K562 (cell line): ENCODE data around the gene CCNYL1. TPM values are rescaled to one million over a fixed set of nuclear protein-coding genes. Genes with fewer than 3 reads are reported as not detected.

Source experiments
- ATAC-seq: fragments of 200-7000 bp; cut with Tn5 transposase; 3 replicates; pipeline ENCODE4 v1.9.1; 2020; ENCODE audit warnings: moderate library complexity
- BruUV-seq: library from RNA; stranded (reverse); fragments of 400-500 nt; replicated peaks from 2 replicates; lab custom pipeline; 2021; lab: Mats Ljungman, UMichigan
- CTCF ChIA-PET: fragments of 300-600 bp; formaldehyde crosslinking; extraction: SDS; loops from one replicate; lab custom pipeline; 2021; ENCODE audit warnings: low intra/inter-chr PET ratio; lab: Yijun Ruan, JAX
- POLR2A ChIA-PET: fragments of 300-600, 350-650 bp; sonication (Branson Sonifier 250); formaldehyde crosslinking; extraction: SDS; loops from one replicate; lab custom pipeline; 2021; ENCODE audit warnings: antibody characterized with exemption, inconsistent platforms; lab: Yijun Ruan, JAX
- DNase-seq, 4 experiments: peaks; one replicate each; pipeline versions ENCODE4 v3.0.0 to v3.0.0-alpha.2; 2011 to 2018; ENCODE audit warnings: low spot score in 3 of 4, mixed read lengths in 3 of 4; ENCODE audit errors: extremely low read depth in 1 of 4
- FAIRE-seq: peaks from 2 replicates; lab custom pipeline; 2011; peaks lifted over from hg19 to GRCh38; lab: Jason Lieb, UNC
- H2AFZ ChIP-seq: 2 replicates; pipeline ENCODE4 v1.6.0; 2011; ENCODE audit warnings: low read depth, low read length, control low read depth, inconsistent platforms
- H3K27ac ChIP-seq: fragments of 200-600 bp; 3 replicates; pipeline ENCODE4 v1.8.0; 2011; ENCODE audit warnings: low read depth, mild to moderate bottlenecking, control low read depth, inconsistent platforms, low read length, moderate library complexity, mixed read lengths; ENCODE audit errors: extremely low read depth
- H3K27me3 ChIP-seq, 2 experiments: fragments of 300-600 bp in 1 of 2; 2 replicates in 1 of 2; 3 replicates in 1 of 2; pipeline versions ENCODE4 v1.6.0 to v1.8.0; 2011; ENCODE audit warnings: inconsistent platforms in 2 of 2, low read length in 2 of 2, mild to moderate bottlenecking in 1 of 2, mixed read lengths in 1 of 2, moderate library complexity in 1 of 2; ENCODE audit not compliant: control insufficient read depth in 2 of 2, insufficient read depth in 2 of 2
- H3K36me3 ChIP-seq: fragments of 300-600 bp; 3 replicates; pipeline ENCODE4 v1.8.0; 2011; ENCODE audit warnings: mild to moderate bottlenecking, low read length, inconsistent platforms; ENCODE audit not compliant: control insufficient read depth, insufficient read depth
- H3K4me1 ChIP-seq, 2 experiments: fragments of 200-600 bp in 1 of 2; replicated peaks in 1 of 2; 2 replicates in 1 of 2; 3 replicates in 1 of 2; pipeline versions ENCODE4 v1.5.1 to v1.8.0; 2011; ENCODE audit warnings: inconsistent platforms in 2 of 2, low read length in 2 of 2, mild to moderate bottlenecking in 1 of 2, mixed read lengths in 1 of 2, moderate library complexity in 1 of 2; ENCODE audit not compliant: control insufficient read depth in 2 of 2, insufficient read depth in 2 of 2
- H3K4me2 ChIP-seq: 2 replicates; pipeline ENCODE4 v1.6.1; 2011; ENCODE audit warnings: low read length, control low read depth, inconsistent platforms, mixed read lengths; ENCODE audit not compliant: insufficient read depth
- H3K4me3 ChIP-seq: fragments of 200-600 bp; sonication (generic), shearing (Covaris generic); 2 replicates; pipeline ENCODE4 v1.5.1; 2016; ENCODE audit warnings: control low read depth, inconsistent platforms
- H3K79me2 ChIP-seq: fragments of 200-600 bp; 3 replicates; pipeline ENCODE4 v1.8.0; 2011; ENCODE audit warnings: low read length, inconsistent platforms; ENCODE audit not compliant: control insufficient read depth, insufficient read depth
- H3K9ac ChIP-seq, 2 experiments: 2 replicates each; pipeline versions ENCODE4 v1.6.0 to v1.6.1; 2011; ENCODE audit warnings: low read depth in 2 of 2, low read length in 2 of 2, control low read depth in 1 of 2, inconsistent platforms in 1 of 2, mild to moderate bottlenecking in 1 of 2, mixed read lengths in 1 of 2; ENCODE audit not compliant: insufficient read depth in 1 of 2
- H3K9me1 ChIP-seq: one replicate; pipeline ENCODE4 v1.6.0; 2011; ENCODE audit warnings: inconsistent platforms, mild to moderate bottlenecking, low read length, moderate library complexity; ENCODE audit not compliant: control insufficient read depth, insufficient read depth
- H3K9me3 ChIP-seq: replicated peaks from 2 replicates; pipeline ENCODE4 v1.5.1; 2011; ENCODE audit warnings: low read depth, low read length, inconsistent platforms; ENCODE audit not compliant: control insufficient read depth, insufficient read depth
- H4K20me1 ChIP-seq: replicated peaks from 2 replicates; pipeline ENCODE4 v1.6.1; 2011; ENCODE audit warnings: low read length, inconsistent platforms, mixed read lengths; ENCODE audit not compliant: control insufficient read depth, insufficient read depth
- CBX1 ChIP-seq: sonication (generic); IDR thresholded peaks from 2 replicates; pipeline ENCODE4 v1.6.1; 2016; ENCODE audit warnings: antibody characterized with exemption, low read depth, mild to moderate bottlenecking
- CCNT2 ChIP-seq: IDR thresholded peaks from 2 replicates; pipeline ENCODE4 v1.6.1; 2011; ENCODE audit warnings: borderline replicate concordance, low read depth, mild to moderate bottlenecking, moderate library complexity, mixed read lengths, low read length; ENCODE audit not compliant: insufficient read length; ENCODE audit errors: extremely low read depth
- HNRNPH1 ChIP-seq: fragments of 200-400 bp; formaldehyde crosslinking; optimal IDR thresholded peaks from 2 replicates; pipeline ENCODE3; 2017; ENCODE audit warnings: low read depth, mild to moderate bottlenecking, low read length, moderate library complexity
- POU5F1 ChIP-seq: fragments of 150-350 bp; IDR thresholded peaks from 2 replicates; pipeline ENCODE4 v1.6.1; 2014; ENCODE audit warnings: borderline replicate concordance, low read length, low read depth, mild to moderate bottlenecking; ENCODE audit not compliant: partially characterized antibody
- SMARCA5 ChIP-seq: fragments of 450-650 bp; IDR thresholded peaks from 2 replicates; pipeline ENCODE4 v1.6.1; 2016
- SREBF1 ChIP-seq: fragments of 150-350 bp; IDR thresholded peaks from 2 replicates; pipeline ENCODE4 v1.6.1; 2014; ENCODE audit warnings: antibody characterized with exemption, low read depth, low read length, borderline replicate concordance
- YBX1 ChIP-seq: fragments of 450-650 bp; IDR thresholded peaks from 2 replicates; pipeline ENCODE4 v1.7.1; 2016; ENCODE audit warnings: mild to moderate bottlenecking
- ZNF146 ChIP-seq: IDR thresholded peaks from one replicate; pipeline ENCODE4 v1.6.1; 2018; ENCODE audit warnings: missing compliant biosample characterization; ENCODE audit not compliant: unreplicated experiment
- ZNF57 ChIP-seq: fragments of 450-650 bp; formaldehyde crosslinking; IDR thresholded peaks from 2 replicates; pipeline ENCODE4 v1.4.0; 2020; ENCODE audit warnings: mild to moderate bottlenecking, moderate library complexity
- ZNF592 ChIP-seq: fragments of 450-650 bp; IDR thresholded peaks from 2 replicates; pipeline ENCODE4 v1.6.1; 2017; ENCODE audit warnings: antibody characterized with exemption, mild to moderate bottlenecking
- WGBS: fragments of 100-300 bp; shearing (Covaris generic); methylation state at CpG from one replicate; pipeline ENCODE4 v1.1.6; 2016; ENCODE audit warnings: low coverage, mixed read lengths; ENCODE audit not compliant: insufficient coverage; ENCODE audit errors: missing lambda C conversion rate; 5-methylcytosine and 5-hydroxymethylcytosine counted together
- in situ Hi-C: fragments of 300-500 bp; cut with MboI; formaldehyde crosslinking; loops from 4 replicates; pipeline ENCODE4 v1.15.0; 2018; ENCODE audit warnings: inconsistent platforms, mixed read lengths
- intact Hi-C: fragments of 100-400 bp; cut with micrococcal nuclease; formaldehyde crosslinking; loops from 2 replicates; pipeline ENCODE4 v1.14.2; 2022
- polyA plus RNA-seq, 8 experiments: library from polyadenylated mRNA; depleted of rRNA in 4 of 8; stranded (reverse) in 5 of 8; unstranded in 3 of 8; fragments of >200 nt; fragmentation: Nextera tagmentation in 2 of 8; fragmentation: Illumina TruSeq in 1 of 8; extraction: Ambion mirVana in 2 of 8; extraction: Trizol in 1 of 8; gene quantifications; 2 replicates each; pipeline versions ENCODE4 v1.2.1 to v1.2.3, GENCODE V29; 2011 to 2014; ENCODE audit warnings: inconsistent platforms in 1 of 8, missing spikeins in 1 of 8
- total RNA-seq, 7 experiments: library from RNA; depleted of rRNA in 6 of 7; stranded (reverse); fragments of >200 nt in 6 of 7; fragmentation: Illumina TruSeq in 2 of 7; extraction: Trizol in 2 of 7; gene quantifications; 2 replicates each; pipeline versions ENCODE4 v1.2.1 to v1.2.3, GENCODE V29; 2011 to 2021; ENCODE audit warnings: low replicate concordance in 1 of 7
- TF ChIP-seq, protein P1 (sequence below), 3 experiments: fragments of 200-800 bp in 1 of 3; fragments of 250-450 bp in 1 of 3; fragments of 450-650 bp in 1 of 3; sonication (Bioruptor Pico) in 1 of 3; sonication (Bioruptor generic) in 1 of 3; formaldehyde crosslinking in 1 of 3; IDR thresholded peaks; 2 replicates each; pipeline versions ENCODE4 v1.6.1 to v1.8.0; 2016 to 2022; ENCODE audit warnings: mild to moderate bottlenecking in 2 of 3, missing genetic modification characterization in 2 of 3, missing compliant biosample characterization in 1 of 3, moderate library complexity in 1 of 3

Gene CCNYL1
- total and polyA plus RNA-seq, 9 of the 15 experiments (the other 6 are each of a cell fraction or from before 2014, with no cell fraction given), result 1.9 to 7.5 (median 4.7) TPM

DNA sequence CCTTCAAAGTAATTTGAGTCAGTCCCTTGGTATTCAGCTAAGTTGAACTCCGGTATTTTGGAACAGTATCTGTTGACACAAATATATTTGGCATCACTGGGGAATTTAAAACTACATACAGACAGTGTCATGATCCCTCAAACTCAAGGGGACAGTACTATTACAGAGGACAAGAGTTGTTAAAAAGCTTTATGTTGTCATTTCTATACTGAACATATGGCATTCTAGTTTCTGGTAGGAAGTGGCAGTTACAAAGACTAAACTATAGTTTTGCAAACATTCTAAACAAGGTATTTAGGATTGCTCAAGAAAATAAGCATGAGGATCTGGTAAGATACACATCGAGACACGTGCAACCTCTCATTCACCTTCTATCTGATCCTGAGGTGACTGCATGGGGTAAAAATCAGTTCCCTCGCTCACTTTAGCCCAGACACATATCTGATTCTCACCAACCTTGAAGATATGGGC lies 16.6 kb upstream of the CCNYL1 start:
- POLR2A ChIA-PET, result no interaction called here
- intact Hi-C loops, result no loop called here

DNA sequence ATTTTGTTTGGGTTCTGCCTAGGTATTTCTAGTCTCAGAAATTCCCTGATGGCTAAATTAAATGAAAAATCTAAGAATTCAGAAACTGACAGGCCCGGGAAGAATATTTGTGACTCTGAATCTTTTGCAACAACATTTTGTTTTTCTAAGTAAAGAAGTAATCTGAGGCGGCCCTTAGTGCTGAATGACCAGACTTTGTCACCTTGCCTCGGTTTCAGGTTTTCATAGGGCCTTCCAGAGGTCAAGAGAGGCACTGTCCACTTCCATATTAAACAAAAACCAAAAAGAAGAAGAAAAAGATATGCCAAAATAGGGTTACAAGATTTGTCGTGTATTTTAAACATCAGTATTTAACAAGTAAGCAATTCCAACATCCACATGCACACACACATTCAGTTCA lies 16.1 kb upstream of the CCNYL1 start:
- Histone ChIP-seq H2AFZ (no peak overlapping the region), H3K36me3 (no peaks in the 10 kb centered on the region), H4K20me1 (no peaks in the 10 kb centered on the region), H3K9me3 (no peaks in the 10 kb centered on the region), H3K9me1 (no peaks in the 10 kb centered on the region), H3K9ac (no peak overlapping the region), H3K4me1 (no peaks in the 10 kb centered on the region; a peak in 1 of 5 replicates), H3K4me3 (no peak overlapping the region), H3K79me2 (no peaks in the 10 kb centered on the region), H3K27me3 (no peaks in the 10 kb centered on the region), H3K27ac (no peak overlapping the region), H3K4me2 (no peak overlapping the region)
- DNase-seq, result no peak
- intact Hi-C loops, result no loop called here
- CTCF ChIA-PET, result no interaction called here
- no TSS peak for BruUV-seq
- WGBS, result 0% methylated on average over 4 of the region's 4 CpGs
- POLR2A ChIA-PET, result no interaction called here
- in situ Hi-C loops, result no loop called here
- no peak for FAIRE-seq
- no peak for ATAC-seq
- TF ChIP-seq SREBF1 (no peak), CCNT2 (no peak), ZNF592 (no peak)
- TF ChIP-seq, protein P1, sequence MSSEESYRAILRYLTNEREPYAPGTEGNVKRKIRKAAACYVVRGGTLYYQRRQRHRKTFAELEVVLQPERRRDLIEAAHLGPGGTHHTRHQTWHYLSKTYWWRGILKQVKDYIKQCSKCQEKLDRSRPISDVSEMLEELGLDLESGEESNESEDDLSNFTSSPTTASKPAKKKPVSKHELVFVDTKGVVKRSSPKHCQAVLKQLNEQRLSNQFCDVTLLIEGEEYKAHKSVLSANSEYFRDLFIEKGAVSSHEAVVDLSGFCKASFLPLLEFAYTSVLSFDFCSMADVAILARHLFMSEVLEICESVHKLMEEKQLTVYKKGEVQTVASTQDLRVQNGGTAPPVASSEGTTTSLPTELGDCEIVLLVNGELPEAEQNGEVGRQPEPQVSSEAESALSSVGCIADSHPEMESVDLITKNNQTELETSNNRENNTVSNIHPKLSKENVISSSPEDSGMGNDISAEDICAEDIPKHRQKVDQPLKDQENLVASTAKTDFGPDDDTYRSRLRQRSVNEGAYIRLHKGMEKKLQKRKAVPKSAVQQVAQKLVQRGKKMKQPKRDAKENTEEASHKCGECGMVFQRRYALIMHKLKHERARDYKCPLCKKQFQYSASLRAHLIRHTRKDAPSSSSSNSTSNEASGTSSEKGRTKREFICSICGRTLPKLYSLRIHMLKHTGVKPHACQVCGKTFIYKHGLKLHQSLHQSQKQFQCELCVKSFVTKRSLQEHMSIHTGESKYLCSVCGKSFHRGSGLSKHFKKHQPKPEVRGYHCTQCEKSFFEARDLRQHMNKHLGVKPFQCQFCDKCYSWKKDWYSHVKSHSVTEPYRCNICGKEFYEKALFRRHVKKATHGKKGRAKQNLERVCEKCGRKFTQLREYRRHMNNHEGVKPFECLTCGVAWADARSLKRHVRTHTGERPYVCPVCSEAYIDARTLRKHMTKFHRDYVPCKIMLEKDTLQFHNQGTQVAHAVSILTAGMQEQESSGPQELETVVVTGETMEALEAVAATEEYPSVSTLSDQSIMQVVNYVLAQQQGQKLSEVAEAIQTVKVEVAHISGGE (CRISPR knock-in tag; IDR thresholded peaks at IDR 0.05), result no peak

More for the DNA sequence above, 16.6 kb upstream of the CCNYL1 start:
- Histone ChIP-seq H3K4me3 (no peak overlapping the region), H3K36me3 (no peaks in the 10 kb centered on the region), H4K20me1 (no peaks in the 10 kb centered on the region), H3K27me3 (no peaks in the 10 kb centered on the region), H3K9me1 (no peaks in the 10 kb centered on the region), H3K9me3 (no peaks in the 10 kb centered on the region), H3K4me2 (no peak overlapping the region), H3K9ac (no peak overlapping the region), H3K27ac (no peak overlapping the region), H2AFZ (no peak overlapping the region), H3K79me2 (no peaks in the 10 kb centered on the region), H3K4me1 (no peaks in the 10 kb centered on the region; a peak in 1 of 5 replicates)
- no peak for TF ChIP-seq SMARCA5
- TF ChIP-seq YBX1, result no peak
- TF ChIP-seq POU5F1, result no peak
- no peak for TF ChIP-seq ZNF146 (CRISPR knock-in tag)
- no peak for TF ChIP-seq CBX1
- no peak for TF ChIP-seq ZNF57 (CRISPR knock-in tag)
- no peak for TF ChIP-seq HNRNPH1
- in situ Hi-C loops, result no loop called here
- FAIRE-seq (no peak), ATAC-seq (no peak), DNase-seq (no peak)
- 15% methylated on average over 4 of the region's 4 CpGs for WGBS
- CTCF ChIA-PET, result no interaction called here
- BruUV-seq, result no TSS peak
